ENCODE results near the gene ATAD5.

DNA sequence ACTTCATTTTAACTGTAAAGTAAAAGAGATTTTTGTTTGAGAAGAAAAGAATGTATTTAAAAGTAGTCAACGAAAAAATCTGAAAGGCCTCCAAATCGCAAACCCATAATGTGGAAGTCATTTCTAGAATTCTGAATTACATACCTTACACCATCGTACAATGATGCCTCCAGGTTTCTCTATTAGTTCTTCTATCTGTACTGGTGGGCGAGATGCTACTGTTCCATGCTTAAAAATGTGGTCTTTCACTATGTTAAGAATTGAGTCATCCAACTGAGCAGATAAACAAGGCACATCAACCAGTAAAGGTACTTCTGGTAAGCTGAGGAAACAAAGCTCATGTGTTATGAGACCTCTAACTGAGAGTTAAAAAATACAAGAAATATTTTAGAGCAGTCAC, 35.8 kb upstream of the ATAD5 start:
- TF ChIP-seq, protein P1, sequence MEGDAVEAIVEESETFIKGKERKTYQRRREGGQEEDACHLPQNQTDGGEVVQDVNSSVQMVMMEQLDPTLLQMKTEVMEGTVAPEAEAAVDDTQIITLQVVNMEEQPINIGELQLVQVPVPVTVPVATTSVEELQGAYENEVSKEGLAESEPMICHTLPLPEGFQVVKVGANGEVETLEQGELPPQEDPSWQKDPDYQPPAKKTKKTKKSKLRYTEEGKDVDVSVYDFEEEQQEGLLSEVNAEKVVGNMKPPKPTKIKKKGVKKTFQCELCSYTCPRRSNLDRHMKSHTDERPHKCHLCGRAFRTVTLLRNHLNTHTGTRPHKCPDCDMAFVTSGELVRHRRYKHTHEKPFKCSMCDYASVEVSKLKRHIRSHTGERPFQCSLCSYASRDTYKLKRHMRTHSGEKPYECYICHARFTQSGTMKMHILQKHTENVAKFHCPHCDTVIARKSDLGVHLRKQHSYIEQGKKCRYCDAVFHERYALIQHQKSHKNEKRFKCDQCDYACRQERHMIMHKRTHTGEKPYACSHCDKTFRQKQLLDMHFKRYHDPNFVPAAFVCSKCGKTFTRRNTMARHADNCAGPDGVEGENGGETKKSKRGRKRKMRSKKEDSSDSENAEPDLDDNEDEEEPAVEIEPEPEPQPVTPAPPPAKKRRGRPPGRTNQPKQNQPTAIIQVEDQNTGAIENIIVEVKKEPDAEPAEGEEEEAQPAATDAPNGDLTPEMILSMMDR (conservative IDR thresholded peaks at IDR 0.05), result no peak
- TF ChIP-seq ZFX (IDR thresholded peaks at IDR 0.05), result no peak

Measured in C4-2B (cell line).